NCI-H345 treated with DMSO at 0.1 percent for 48 hours (cell line): Measurements from ENCODE around the gene PRLH.
A peak's percentile ranks its signal among the peaks of the same experiment; 100 is the strongest.

ENCODE experiments used
- DNase-seq: peaks from one replicate; lab custom pipeline; 2025; ENCODE audit not compliant: unreplicated experiment; lab: John Stamatoyannopoulos, UW

The PRLH gene

GRCh38 chr2:237566401-237567235 is at the start of gene PRLH:
PRLH (plus strand) TSS chr2:237566574; CDS start chr2:237566574, 0 bp downstream.
- no peak for DNase-seq

- DNase-seq, result no peak
These were observed 49.2 kb upstream of the PRLH start for GRCh38 chr2:237517163-237517562.

GRCh38 chr2:237517990-237518389 is 48.4 kb upstream of the PRLH start:
- no peak for DNase-seq

- DNase-seq, result no peak
These were observed 46.7 kb upstream of the PRLH start for GRCh38 chr2:237519506-237520245.

GRCh38 chr2:237520290-237520689 is 46.1 kb upstream of the PRLH start:
- DNase-seq, result no peak

- no peak for DNase-seq
These were observed 41.7 kb upstream of the PRLH start for GRCh38 chr2:237524631-237525030.

- no peak for DNase-seq
These were observed 40.7 kb upstream of the PRLH start for GRCh38 chr2:237525559-237526157.

- no peak for DNase-seq
These were observed 39.1 kb upstream of the PRLH start for GRCh38 chr2:237527233-237527632.

GRCh38 chr2:237527766-237528165 is 38.6 kb upstream of the PRLH start:
- DNase-seq, result no peak

- DNase-seq, result no peak
These were observed 36.6 kb upstream of the PRLH start for GRCh38 chr2:237529452-237530402.

GRCh38 chr2:237530472-237531433 is 35.6 kb upstream of the PRLH start:
- DNase-seq, result no peak

- no peak for DNase-seq
These were observed 34.2 kb upstream of the PRLH start for GRCh38 chr2:237532160-237532559.

- peak; percentile 53 for DNase-seq
These were observed 32.7 kb upstream of the PRLH start for GRCh38 chr2:237533668-237534161.

GRCh38 chr2:237534380-237534779 is 32.0 kb upstream of the PRLH start:
- DNase-seq, result no peak

- DNase-seq, result no peak
These were observed 30.8 kb upstream of the PRLH start for GRCh38 chr2:237535385-237536082.

- DNase-seq, result no peak
These were observed 30.3 kb upstream of the PRLH start for GRCh38 chr2:237536083-237536415.

- DNase-seq, result no peak
These were observed 29.8 kb upstream of the PRLH start for GRCh38 chr2:237536617-237537016.

GRCh38 chr2:237538001-237538720 is 28.2 kb upstream of the PRLH start:
- no peak for DNase-seq
